ENCODE measurements around the gene MTA3.

GRCh38 chr2:42725657-42726056 is 157.2 kb downstream of the MTA3 start:
- TF ChIP-seq CTCF (IDR thresholded peaks at IDR 0.05) (no peak), POLR2A (IDR thresholded peaks at IDR 0.05) (no peak), EP300 (IDR thresholded peaks at IDR 0.05; ENCODE audit: low read depth) (no peak)

Measured in transverse colon (tissue), 3 donors.